ENCODE measurements around the gene ZMYND8.

The ZMYND8 gene

GRCh38 chr20:47353239-47353691 lies 3.2 kb downstream of the ZMYND8 start:
- DNase-seq = no peak

GRCh38 chr20:47352332-47353238 lies 3.9 kb downstream of the ZMYND8 start:
- DNase-seq = no peak

GRCh38 chr20:47351643-47352331 lies 4.7 kb downstream of the ZMYND8 start:
- no peak for DNase-seq

GRCh38 chr20:47350691-47351545 lies 5.6 kb downstream of the ZMYND8 start:
- no peak for DNase-seq

- DNase-seq = peak; percentile 61
Observed at GRCh38 chr20:47350181-47350550, 6.3 kb downstream of the ZMYND8 start.

GRCh38 chr20:47349365-47350180 lies 6.9 kb downstream of the ZMYND8 start:
- no peak for DNase-seq

- DNase-seq = no peak
Observed at GRCh38 chr20:47348539-47349142, 7.9 kb downstream of the ZMYND8 start.

GRCh38 chr20:47347661-47348435 lies 8.7 kb downstream of the ZMYND8 start:
- DNase-seq = no peak

GRCh38 chr20:47346172-47346571 lies 10.3 kb downstream of the ZMYND8 start:
- no peak for DNase-seq

GRCh38 chr20:47345214-47345613 lies 11.3 kb downstream of the ZMYND8 start:
- no peak for DNase-seq

GRCh38 chr20:47343007-47343472 lies 13.5 kb downstream of the ZMYND8 start:
- no peak for DNase-seq

- no peak for DNase-seq
Observed at GRCh38 chr20:47338131-47338628, 18.3 kb downstream of the ZMYND8 start.

GRCh38 chr20:47337413-47337812 lies 19.1 kb downstream of the ZMYND8 start:
- no peak for DNase-seq

- no peak for DNase-seq
Observed at GRCh38 chr20:47336129-47336754, 20.3 kb downstream of the ZMYND8 start.

GRCh38 chr20:47335251-47336128 lies 21.0 kb downstream of the ZMYND8 start:
- no peak for DNase-seq

- no peak for DNase-seq
Observed at GRCh38 chr20:47334022-47334551, 22.4 kb downstream of the ZMYND8 start.

- DNase-seq = no peak
Observed at GRCh38 chr20:47332381-47333206, 23.9 kb downstream of the ZMYND8 start.

All from activated CD4-positive, alpha-beta T cell treated with anti-CD3 and anti-CD28 coated beads, Interleukin-10, Interleukin-2, amounts not matched to agents 100 ng/mL and 50 ng/mL, durations not matched to agents 16 hours and 8 hours (primary cell).